NT2/D1 (cell line): ENCODE measurements around the gene SLC1A7.

ENCODE experiments used
- DNase-seq: peaks from one replicate; pipeline ENCODE4 v3.0.0-alpha.2; 2011; ENCODE audit warnings: low read depth, low spot score
- H3K27me3 ChIP-seq: 2 replicates; pipeline ENCODE4 v1.6.0; 2011; ENCODE audit warnings: mild to moderate bottlenecking; ENCODE audit not compliant: insufficient read length, insufficient read depth
- H3K36me3 ChIP-seq: 2 replicates; pipeline ENCODE4 v1.6.1; 2011; ENCODE audit warnings: mild to moderate bottlenecking, low read length, mixed read lengths; ENCODE audit not compliant: insufficient read depth, insufficient read length
- H3K4me1 ChIP-seq: 2 replicates; pipeline ENCODE4 v1.5.1; 2011; ENCODE audit not compliant: insufficient read depth, insufficient read length
- H3K4me3 ChIP-seq: 2 replicates; pipeline ENCODE4 v1.5.1; 2011; ENCODE audit warnings: low read depth; ENCODE audit not compliant: insufficient read length
- H3K9ac ChIP-seq: 2 replicates; pipeline ENCODE4 v1.6.0; 2011; ENCODE audit warnings: low read depth; ENCODE audit not compliant: insufficient read length
- H3K9me3 ChIP-seq: 2 replicates; pipeline ENCODE4 v1.5.1; 2011; ENCODE audit warnings: mild to moderate bottlenecking, low read length; ENCODE audit not compliant: insufficient read depth
- SUZ12 ChIP-seq: IDR thresholded peaks from 2 replicates; pipeline ENCODE4 v1.6.1; 2011; ENCODE audit not compliant: insufficient read length, insufficient read depth; ENCODE audit errors: extremely low read depth
- YY1 ChIP-seq: IDR thresholded peaks from 2 replicates; pipeline ENCODE4 v1.6.1; 2011; ENCODE audit not compliant: insufficient read length, insufficient read depth
- ZNF274 ChIP-seq: IDR thresholded peaks from 2 replicates; pipeline ENCODE4 v1.6.1; 2011; ENCODE audit warnings: mild to moderate bottlenecking, low read depth, low read length

SLC1A7 gene

DNA sequence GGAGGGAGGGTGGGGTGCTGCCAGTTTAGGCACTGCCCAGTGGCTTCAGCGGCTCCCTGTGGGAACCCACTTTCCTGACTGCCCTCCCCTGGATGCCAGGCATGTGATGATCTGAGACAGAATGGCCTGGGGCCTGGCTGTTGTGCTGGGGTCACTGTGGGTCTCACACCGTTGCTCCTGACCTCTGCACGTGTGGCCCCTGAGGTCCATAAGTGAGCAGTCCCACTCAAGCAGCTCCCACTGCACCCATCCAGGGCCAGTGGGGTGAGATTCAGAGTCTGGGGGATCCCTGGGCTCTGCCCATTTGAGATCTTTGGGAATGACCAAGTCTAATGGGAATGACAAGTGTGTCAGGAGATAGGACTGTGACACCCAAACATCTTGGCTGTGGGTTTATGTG, 62.4 kb downstream of the SLC1A7 start:
- Histone ChIP-seq H3K4me1 (peaks cover 15% of the 10 kb centered on the region), H3K4me3 (no peak overlapping the region), H3K27me3 (no peaks in the 10 kb centered on the region), H3K9me3 (no peaks in the 10 kb centered on the region), H3K36me3 (no peaks in the 10 kb centered on the region), H3K9ac (no peak overlapping the region)
- no peak for DNase-seq
- TF ChIP-seq SUZ12, result no peak

DNA sequence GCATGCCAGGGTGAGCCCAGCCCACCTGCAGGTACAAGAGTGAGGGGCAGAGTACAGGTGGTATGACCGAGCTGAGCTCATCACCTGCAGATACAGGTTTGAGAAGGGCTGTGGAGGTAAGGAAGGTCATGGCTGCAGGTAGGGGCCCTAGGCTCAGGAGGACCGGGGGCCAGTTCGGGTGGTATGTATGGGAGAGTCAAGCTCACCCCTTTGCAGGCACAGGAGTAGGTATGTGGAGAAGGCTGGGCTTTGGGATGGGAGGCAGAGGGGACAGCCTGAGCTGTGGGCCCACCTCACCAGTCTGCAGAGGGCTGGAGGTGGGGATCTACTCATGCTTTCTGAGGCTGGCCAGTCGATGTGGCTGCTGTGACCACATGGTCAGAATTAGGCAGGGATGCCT, 63.2 kb downstream of the SLC1A7 start:
- no peaks in the 10 kb centered on the region for H3K36me3 ChIP-seq
- TF ChIP-seq YY1 (no peak), SUZ12 (no peak), ZNF274 (no peak)
- H3K4me3 ChIP-seq, result no peak overlapping the region
- no peak for DNase-seq
- H3K9ac ChIP-seq, result no peak overlapping the region
- H3K27me3 ChIP-seq, result no peaks in the 10 kb centered on the region
- peaks cover 18% of the 10 kb centered on the region for H3K4me1 ChIP-seq
- no peaks in the 10 kb centered on the region for H3K9me3 ChIP-seq

DNA sequence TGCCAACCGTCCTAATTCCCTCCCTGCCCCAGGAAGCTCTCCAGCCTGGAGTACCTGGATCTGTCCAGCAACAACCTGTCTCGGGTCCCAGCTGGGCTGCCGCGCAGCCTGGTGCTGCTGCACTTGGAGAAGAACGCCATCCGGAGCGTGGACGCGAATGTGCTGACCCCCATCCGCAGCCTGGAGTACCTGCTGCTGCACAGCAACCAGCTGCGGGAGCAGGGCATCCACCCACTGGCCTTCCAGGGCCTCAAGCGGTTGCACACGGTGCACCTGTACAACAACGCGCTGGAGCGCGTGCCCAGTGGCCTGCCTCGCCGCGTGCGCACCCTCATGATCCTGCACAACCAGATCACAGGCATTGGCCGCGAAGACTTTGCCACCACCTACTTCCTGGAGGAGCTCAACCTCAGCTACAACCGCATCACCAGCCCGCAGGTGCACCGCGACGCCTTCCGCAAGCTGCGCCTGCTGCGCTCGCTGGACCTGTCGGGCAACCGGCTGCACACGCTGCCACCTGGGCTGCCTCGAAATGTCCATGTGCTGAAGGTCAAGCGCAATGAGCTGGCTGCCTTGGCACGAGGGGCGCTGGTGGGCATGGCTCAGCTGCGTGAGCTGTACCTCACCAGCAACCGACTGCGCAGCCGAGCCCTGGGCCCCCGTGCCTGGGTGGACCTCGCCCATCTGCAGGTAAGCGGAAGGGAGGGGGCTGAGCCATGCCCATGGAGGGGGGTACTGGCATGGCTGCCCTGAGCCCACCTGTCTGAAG, 63.9 kb downstream of the SLC1A7 start:
- no peak for DNase-seq
- no peak overlapping the region for H3K4me3 ChIP-seq
- H3K27me3 ChIP-seq, result no peaks in the 10 kb centered on the region
- TF ChIP-seq YY1, result no peak
- TF ChIP-seq ZNF274, result no peak
- no peak for TF ChIP-seq SUZ12
- H3K9ac ChIP-seq, result no peak overlapping the region
- no peaks in the 10 kb centered on the region for H3K36me3 ChIP-seq
- H3K4me1 ChIP-seq, result peaks cover 23% of the 10 kb centered on the region
- no peaks in the 10 kb centered on the region for H3K9me3 ChIP-seq

DNA sequence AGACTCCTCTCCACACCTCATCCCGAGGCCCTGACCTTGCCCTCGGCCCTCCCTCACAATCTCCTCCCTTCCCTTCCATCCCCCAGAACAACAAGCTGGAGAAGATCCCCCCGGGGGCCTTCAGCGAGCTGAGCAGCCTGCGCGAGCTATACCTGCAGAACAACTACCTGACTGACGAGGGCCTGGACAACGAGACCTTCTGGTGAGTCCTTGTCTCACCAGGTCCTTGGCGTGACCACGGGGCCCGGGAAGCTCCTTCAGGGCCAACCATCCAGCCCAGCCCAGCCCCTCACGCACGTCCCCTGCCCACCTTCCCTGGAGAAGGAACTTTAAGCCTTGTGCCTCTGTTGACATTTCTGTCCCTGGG, 64.9 kb downstream of the SLC1A7 start:
- TF ChIP-seq SUZ12, result no peak
- no peak for TF ChIP-seq ZNF274
- TF ChIP-seq YY1, result no peak
- no peak overlapping the region for H3K9ac ChIP-seq
- peaks cover 20% of the 10 kb centered on the region for H3K4me1 ChIP-seq
- H3K36me3 ChIP-seq, result no peaks in the 10 kb centered on the region
- H3K9me3 ChIP-seq, result no peaks in the 10 kb centered on the region
- H3K4me3 ChIP-seq, result no peak overlapping the region
- no peak for DNase-seq
- no peaks in the 10 kb centered on the region for H3K27me3 ChIP-seq

DNA sequence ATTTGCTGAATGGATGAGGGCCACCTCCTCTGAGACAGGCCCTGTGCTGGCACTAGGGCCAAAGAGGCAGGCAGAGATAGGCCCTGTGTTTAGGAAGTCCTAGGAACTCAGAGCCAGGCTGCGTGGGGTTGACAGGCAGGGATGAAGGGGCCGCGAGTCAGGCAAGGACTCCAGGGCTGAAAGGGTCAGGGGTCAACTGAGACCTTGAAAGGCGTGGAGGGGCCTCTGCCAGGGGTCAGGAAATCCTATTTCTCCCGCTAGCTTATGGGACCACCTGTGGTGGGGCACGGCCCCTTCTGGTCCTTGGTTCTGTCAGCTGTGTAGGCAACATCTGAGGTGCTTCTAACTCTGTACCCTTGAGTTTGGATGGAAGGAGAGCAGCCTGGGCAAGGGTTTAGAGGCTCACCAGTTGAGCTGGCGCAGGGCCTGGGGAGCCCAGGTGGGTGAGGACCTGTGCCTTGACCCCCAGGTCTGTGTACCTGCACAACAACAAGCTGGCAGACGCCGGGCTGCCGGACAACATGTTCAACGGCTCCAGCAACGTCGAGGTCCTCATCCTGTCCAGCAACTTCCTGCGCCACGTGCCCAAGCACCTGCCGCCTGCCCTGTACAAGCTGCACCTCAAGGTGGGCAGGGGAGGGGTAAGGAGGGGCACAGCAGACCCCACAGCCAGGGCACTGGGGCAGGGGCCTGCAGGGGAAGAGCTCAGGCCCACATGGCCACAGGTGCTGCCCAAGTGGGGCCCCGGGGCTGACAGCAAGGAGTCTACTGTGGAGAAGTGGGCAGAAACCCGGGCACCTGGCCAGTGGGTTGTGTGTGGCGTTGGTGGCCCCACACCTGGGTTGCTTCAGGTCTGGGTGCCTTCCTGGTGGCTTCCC, 65.5 kb downstream of the SLC1A7 start:
- DNase-seq, result no peak
- H3K9ac ChIP-seq, result no peak overlapping the region
- TF ChIP-seq SUZ12 (no peak), ZNF274 (no peak), YY1 (no peak)

DNA sequence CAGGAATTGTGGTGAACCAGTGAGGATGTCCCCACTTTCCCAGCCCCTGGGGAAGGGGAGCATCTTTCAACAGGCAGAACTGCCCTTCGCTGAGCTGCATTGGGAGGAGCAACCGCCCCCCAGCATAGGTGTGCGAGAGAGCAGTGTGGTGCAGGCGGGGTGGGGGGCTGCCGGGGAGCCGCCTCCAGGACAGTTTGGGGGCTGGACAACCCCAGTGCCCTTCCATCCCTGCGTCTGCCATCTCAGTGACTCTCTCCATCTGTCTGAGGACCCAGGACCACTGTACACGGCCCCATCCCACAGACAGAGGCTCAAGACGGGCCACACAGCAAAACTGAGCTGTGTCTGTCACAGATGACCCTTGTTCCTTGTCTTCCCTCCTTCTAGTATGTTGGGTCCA, 66.3 kb downstream of the SLC1A7 start:
- Histone ChIP-seq H3K9ac (no peak overlapping the region), H3K36me3 (no peaks in the 10 kb centered on the region), H3K9me3 (no peaks in the 10 kb centered on the region), H3K4me3 (no peak overlapping the region), H3K27me3 (no peaks in the 10 kb centered on the region), H3K4me1 (peaks cover 8% of the 10 kb centered on the region)
- no peak for DNase-seq
- TF ChIP-seq SUZ12, result no peak
- TF ChIP-seq YY1, result no peak
- TF ChIP-seq ZNF274, result no peak

More for the DNA sequence above, 65.5 kb downstream of the SLC1A7 start:
- Histone ChIP-seq H3K36me3 (no peaks in the 10 kb centered on the region), H3K27me3 (no peaks in the 10 kb centered on the region), H3K9me3 (no peaks in the 10 kb centered on the region), H3K4me1 (peaks cover 14% of the 10 kb centered on the region), H3K4me3 (no peak overlapping the region)

DNA sequence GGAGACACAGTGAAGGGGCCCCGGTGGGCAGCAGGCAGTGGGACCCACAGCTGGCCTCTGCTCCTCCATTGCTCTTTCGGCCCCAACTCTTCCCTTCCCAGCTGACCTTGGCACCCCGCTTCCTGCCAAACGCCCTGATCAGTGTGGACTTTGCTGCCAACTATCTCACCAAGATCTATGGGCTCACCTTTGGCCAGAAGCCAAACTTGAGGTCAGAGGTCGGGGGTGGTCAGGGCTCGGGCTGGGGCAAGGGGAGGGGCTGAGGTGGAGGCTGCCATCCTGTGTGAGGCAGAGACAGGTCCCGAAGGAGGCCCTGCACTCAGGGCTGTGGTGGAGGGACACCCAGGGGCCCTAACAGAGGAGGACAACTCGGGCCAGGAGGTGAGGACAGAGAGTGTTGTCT, 66.7 kb downstream of the SLC1A7 start:
- no peaks in the 10 kb centered on the region for H3K27me3 ChIP-seq
- no peaks in the 10 kb centered on the region for H3K9me3 ChIP-seq
- no peak overlapping the region for H3K9ac ChIP-seq
- no peak overlapping the region for H3K4me3 ChIP-seq
- no peaks in the 10 kb centered on the region for H3K36me3 ChIP-seq
- no peak for TF ChIP-seq YY1
- no peak for TF ChIP-seq ZNF274
- DNase-seq, result no peak
- peaks cover 8% of the 10 kb centered on the region for H3K4me1 ChIP-seq
